Mucosa of descending colon (tissue), 3 donors: ENCODE results near the gene CDC42EP5. TPM values are rescaled to one million over a fixed set of nuclear protein-coding genes. Genes with fewer than 3 reads are reported as not detected.

ENCODE experiments used
- ATAC-seq: fragments of 200-7000 bp; cut with Tn5 transposase; one replicate; pipeline ENCODE4 v1.9.1; 2020; ENCODE audit warnings: mild to moderate bottlenecking, moderate library complexity
- DNase-seq, 3 donors: peaks; one replicate each; pipeline ENCODE4 v3.0.0-alpha.2; 2020
- H3K36me3 ChIP-seq: fragments of 200-600 bp; one replicate; pipeline ENCODE4 v1.8.0; 2021; ENCODE audit warnings: low read depth, mild to moderate bottlenecking
- H3K4me1 ChIP-seq: fragments of 200-600 bp; one replicate; pipeline ENCODE4 v1.8.0; 2021; ENCODE audit warnings: low read depth, mild to moderate bottlenecking
- H3K4me3 ChIP-seq: fragments of 200-600 bp; one replicate; pipeline ENCODE4 v1.8.0; 2021; ENCODE audit warnings: mild to moderate bottlenecking
- H3K9me3 ChIP-seq: fragments of 200-600 bp; one replicate; pipeline ENCODE4 v1.8.0; 2021; ENCODE audit warnings: mild to moderate bottlenecking
- CTCF ChIP-seq: fragments of 200-600 bp; IDR thresholded peaks from one replicate; pipeline ENCODE4 v1.8.0; 2022; ENCODE audit warnings: antibody characterized with exemption, mild to moderate bottlenecking
- intact Hi-C, 2 donors: fragments of 100-400 bp; cut with DNase I in 1 of 2; cut with micrococcal nuclease in 1 of 2; formaldehyde crosslinking; loops; one replicate each; pipeline versions ENCODE4 v1.11.0 to v1.11.1; 2022; cut with DNase I, micrococcal nuclease
- total RNA-seq, 3 donors: library from RNA; stranded (reverse); fragmentation: NEBNext Ultra II Directional in 2 of 3; extraction: Animal tissue kit (Norgen Biotek cat#: 25700) in 2 of 3; gene quantifications; one replicate each; pipeline versions ENCODE4 v1.2.1 to v1.2.4, GENCODE V29; 2021 to 2023
- donor health status: DM: no; HTN: no; CAD: no; lungs with moderate emphysema.
- donor health status: DM: no; HTN: no; CAD: no.
- donor health status: DM: no; HTN: yes; CAD: no.

Gene CDC42EP5
- total RNA-seq, 3 donors from 2014 or later: 130 to 446 (median 319) TPM

GRCh38 chr19:54457773-54458647 is 15.1 kb downstream of the CDC42EP5 start:
- peak in 1 of 3 donors; percentile 48 for DNase-seq
- Histone ChIP-seq H3K9me3 (no peaks in the 10 kb centered on the region), H3K36me3 (peaks cover 33% of the 10 kb centered on the region), H3K4me3 (no peak overlapping the region), H3K4me1 (peaks cover 29% of the 10 kb centered on the region)
- intact Hi-C loops: no loop called here
- TF ChIP-seq CTCF: no peak
- no peak for ATAC-seq

GRCh38 chr19:54456423-54457373 is 16.4 kb downstream of the CDC42EP5 start:
- no peak for ATAC-seq
- no peaks in the 10 kb centered on the region for H3K9me3 ChIP-seq
- TF ChIP-seq CTCF: no peak
- peak in 1 of 3 donors; percentile 53 for DNase-seq
- peaks cover 17% of the 10 kb centered on the region for H3K4me1 ChIP-seq
- peaks cover 33% of the 10 kb centered on the region for H3K36me3 ChIP-seq
- intact Hi-C loops: no loop called here
- H3K4me3 ChIP-seq: no peak overlapping the region

GRCh38 chr19:54455786-54456422 is 17.2 kb downstream of the CDC42EP5 start:
- Histone ChIP-seq H3K4me3 (no peak overlapping the region), H3K36me3 (peaks cover 33% of the 10 kb centered on the region), H3K9me3 (no peaks in the 10 kb centered on the region), H3K4me1 (peaks cover 14% of the 10 kb centered on the region)
- TF ChIP-seq CTCF: no peak
- intact Hi-C loops: no loop called here
- ATAC-seq: no peak
- DNase-seq: peak in 1 of 3 donors; percentile 53

GRCh38 chr19:54454781-54455675 is 18.1 kb downstream of the CDC42EP5 start:
- Histone ChIP-seq H3K9me3 (no peaks in the 10 kb centered on the region), H3K4me3 (no peak overlapping the region), H3K4me1 (peaks cover 16% of the 10 kb centered on the region), H3K36me3 (peaks cover 31% of the 10 kb centered on the region)
- no peak for TF ChIP-seq CTCF
- no peak for ATAC-seq
- intact Hi-C loops: no loop called here
- peak in 1 of 3 donors; percentile 52 for DNase-seq
